ENCODE measurements around the gene MREG. TPM values are rescaled to one million over a fixed set of nuclear protein-coding genes. Genes with fewer than 3 reads are reported as not detected.
A peak's percentile ranks its signal among the peaks of the same experiment; 100 is the strongest.

MREG gene
- total RNA-seq, 1 donor from 2014 or later = 48.4 TPM

GRCh38 chr2:215970425-215970824 lies 42.9 kb downstream of the MREG start:
- Mint-ChIP-seq H3K4me1 (ENCODE audit: low read depth, unreplicated experiment) (peaks cover 30% of the 10 kb centered on the region), H3K27ac (ENCODE audit: unreplicated experiment) (no peak overlapping the region), H3K27me3 (ENCODE audit: unreplicated experiment) (peaks cover 2% of the 10 kb centered on the region), H3K4me3 (ENCODE audit: unreplicated experiment) (no peak overlapping the region), H3K36me3 (ENCODE audit: unreplicated experiment) (peaks cover 14% of the 10 kb centered on the region), H3K9me3 (ENCODE audit: unreplicated experiment) (peaks cover 10% of the 10 kb centered on the region)
- DNase-seq = no peak
- TF ChIP-seq CTCF (IDR thresholded peaks at IDR 0.05; ENCODE audit: partially characterized antibody, unreplicated experiment) = no peak

GRCh38 chr2:215969131-215969841 lies 44.1 kb downstream of the MREG start:
- peaks cover 7% of the 10 kb centered on the region for H3K9me3 Mint-ChIP-seq (ENCODE audit: unreplicated experiment)
- no peaks in the 10 kb centered on the region for H3K27me3 Mint-ChIP-seq (ENCODE audit: unreplicated experiment)
- no peak overlapping the region for H3K4me3 Mint-ChIP-seq (ENCODE audit: unreplicated experiment)
- no peak for TF ChIP-seq CTCF (IDR thresholded peaks at IDR 0.05; ENCODE audit: partially characterized antibody, unreplicated experiment)
- H3K27ac Mint-ChIP-seq (ENCODE audit: unreplicated experiment) = no peak overlapping the region
- H3K36me3 Mint-ChIP-seq (ENCODE audit: unreplicated experiment) = peaks cover 14% of the 10 kb centered on the region
- DNase-seq = no peak
- H3K4me1 Mint-ChIP-seq (ENCODE audit: low read depth, unreplicated experiment) = peaks cover 25% of the 10 kb centered on the region

GRCh38 chr2:215968499-215968898 lies 44.9 kb downstream of the MREG start:
- peaks cover 14% of the 10 kb centered on the region for H3K36me3 Mint-ChIP-seq (ENCODE audit: unreplicated experiment)
- no peaks in the 10 kb centered on the region for H3K27me3 Mint-ChIP-seq (ENCODE audit: unreplicated experiment)
- no peak for TF ChIP-seq CTCF (IDR thresholded peaks at IDR 0.05; ENCODE audit: partially characterized antibody, unreplicated experiment)
- H3K27ac Mint-ChIP-seq (ENCODE audit: unreplicated experiment) = no peak overlapping the region
- peaks cover 7% of the 10 kb centered on the region for H3K9me3 Mint-ChIP-seq (ENCODE audit: unreplicated experiment)
- H3K4me1 Mint-ChIP-seq (ENCODE audit: low read depth, unreplicated experiment) = peaks cover 20% of the 10 kb centered on the region
- no peak overlapping the region for H3K4me3 Mint-ChIP-seq (ENCODE audit: unreplicated experiment)
- DNase-seq = no peak

GRCh38 chr2:215967590-215968378 lies 45.6 kb downstream of the MREG start:
- Mint-ChIP-seq H3K36me3 (ENCODE audit: unreplicated experiment) (peaks cover 14% of the 10 kb centered on the region), H3K27ac (ENCODE audit: unreplicated experiment) (no peak overlapping the region), H3K9me3 (ENCODE audit: unreplicated experiment) (peaks cover 7% of the 10 kb centered on the region), H3K4me3 (ENCODE audit: unreplicated experiment) (no peak overlapping the region), H3K4me1 (ENCODE audit: low read depth, unreplicated experiment) (peaks cover 14% of the 10 kb centered on the region), H3K27me3 (ENCODE audit: unreplicated experiment) (no peaks in the 10 kb centered on the region)
- TF ChIP-seq CTCF (IDR thresholded peaks at IDR 0.05; ENCODE audit: partially characterized antibody, unreplicated experiment) = no peak
- no peak for DNase-seq

- H3K36me3 Mint-ChIP-seq (ENCODE audit: unreplicated experiment) = peaks cover 13% of the 10 kb centered on the region
- H3K9me3 Mint-ChIP-seq (ENCODE audit: unreplicated experiment) = peaks cover 7% of the 10 kb centered on the region
- H3K27ac Mint-ChIP-seq (ENCODE audit: unreplicated experiment) = peak overlapping the region; percentile 33
- no peak overlapping the region for H3K4me3 Mint-ChIP-seq (ENCODE audit: unreplicated experiment)
- no peak for DNase-seq
- H3K27me3 Mint-ChIP-seq (ENCODE audit: unreplicated experiment) = no peaks in the 10 kb centered on the region
- TF ChIP-seq CTCF (IDR thresholded peaks at IDR 0.05; ENCODE audit: partially characterized antibody, unreplicated experiment) = no peak
- H3K4me1 Mint-ChIP-seq (ENCODE audit: low read depth, unreplicated experiment) = peaks cover 18% of the 10 kb centered on the region
Observed at GRCh38 chr2:215966951-215967350, 46.4 kb downstream of the MREG start.

All from glutamatergic neuron (in vitro differentiated cells).